Testis (tissue), 3 donors: ENCODE measurements around the gene HADHA. TPM values are rescaled to one million over a fixed set of nuclear protein-coding genes. Genes with fewer than 3 reads are reported as not detected.

ENCODE experiments used
- DNase-seq: peaks from one replicate; pipeline ENCODE4 v3.0.0-alpha.2; 2019
- H3K27ac ChIP-seq, 2 donors: fragments of 200-600 bp; sonication (generic); one replicate each; pipeline ENCODE4 v1.5.1; 2019
- H3K27me3 ChIP-seq: fragments of 200-600 bp; sonication (generic); one replicate; pipeline ENCODE4 v1.5.1; 2019
- H3K36me3 ChIP-seq: fragments of 200-600 bp; sonication (generic); one replicate; pipeline ENCODE4 v1.5.1; 2017; ENCODE audit warnings: low read depth; ENCODE audit errors: missing control alignments
- H3K4me1 ChIP-seq: fragments of 200-600 bp; sonication (generic); one replicate; pipeline ENCODE4 v1.5.1; 2019
- H3K4me3 ChIP-seq, 2 donors: fragments of 200-600 bp; sonication (generic); one replicate each; pipeline ENCODE4 v1.5.1; 2017 to 2019
- H3K9me3 ChIP-seq: fragments of 200-600 bp; sonication (generic); one replicate; pipeline ENCODE4 v1.5.1; 2017
- POLR2A ChIP-seq: fragments of 450-650 bp; IDR thresholded peaks from one replicate; pipeline ENCODE4 v1.6.1; 2017; ENCODE audit warnings: antibody characterized with exemption, mild to moderate bottlenecking, moderate library complexity
- WGBS, 2 donors: methylation state at CpG; one replicate each; pipeline ENCODE4 v1.1.5; 2018; 5-methylcytosine and 5-hydroxymethylcytosine counted together
- intact Hi-C: fragments of 100-400 bp; cut with DNase I; formaldehyde crosslinking; loops from one replicate; pipeline ENCODE4 v1.15.1; 2023; ENCODE audit warnings: low total_unique reads
- polyA plus RNA-seq: library from polyadenylated mRNA; stranded (reverse); fragments of 350-450 nt; fragmentation: Illumina TruSeq; extraction: RNeasy Lipid Tissue Mini Kit (QIAGEN cat#74804); gene quantifications from one replicate; pipeline ENCODE4 v1.2.3, GENCODE V29; 2014; ENCODE audit warnings: low read depth, low replicate concordance; ENCODE audit not compliant: insufficient read depth
- total RNA-seq, 2 donors: library from RNA; depleted of rRNA; stranded (reverse); fragments of >200 nt; gene quantifications; one replicate each; pipeline ENCODE4 v1.2.3, GENCODE V29; 2016
- TF ChIP-seq, protein P1 (sequence below), 3 experiments: fragments of 450-650 bp in 2 of 3; fragments of 200-600 bp in 1 of 3; sonication (generic) in 1 of 3; IDR thresholded peaks; one replicate each; pipeline ENCODE4 v1.5.1; 2016 to 2019; ENCODE audit warnings: antibody characterized with exemption in 3 of 3, mild to moderate bottlenecking in 2 of 3, moderate library complexity in 1 of 3

HADHA gene
- total and polyA plus RNA-seq, 3 donors from 2014 or later = 93.7 to 161 (median 98.8) TPM

DNA sequence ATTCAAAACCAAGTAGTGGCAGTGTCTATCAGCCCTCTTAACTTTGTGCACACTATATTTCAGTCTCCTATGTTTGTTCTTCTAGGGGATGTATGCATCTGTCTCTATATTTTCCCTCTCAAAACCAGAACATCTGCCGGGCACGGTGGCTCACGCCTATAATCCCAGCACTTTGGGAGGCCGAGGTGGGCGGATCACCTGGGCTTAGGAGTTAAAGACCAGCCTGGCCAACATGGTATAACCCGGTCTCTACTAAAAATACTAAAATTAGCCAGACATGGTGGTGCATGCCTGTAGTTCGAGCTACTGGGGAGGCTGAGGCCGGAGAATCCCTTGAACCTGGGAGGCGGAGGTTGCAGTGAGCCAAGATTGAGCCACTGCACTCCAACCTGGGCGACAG lies 81.5 kb downstream of the HADHA start:
- intact Hi-C loops = no loop called here
- H3K27ac ChIP-seq = no peak overlapping the region
- no peaks in the 10 kb centered on the region for H3K9me3 ChIP-seq
- DNase-seq = no peak
- H3K4me3 ChIP-seq = no peak overlapping the region
- 92 to 94% methylated on average over 10 of the region's 10 CpGs for WGBS, 2 donors
- H3K4me1 ChIP-seq = no peaks in the 10 kb centered on the region
- TF ChIP-seq, protein P1, sequence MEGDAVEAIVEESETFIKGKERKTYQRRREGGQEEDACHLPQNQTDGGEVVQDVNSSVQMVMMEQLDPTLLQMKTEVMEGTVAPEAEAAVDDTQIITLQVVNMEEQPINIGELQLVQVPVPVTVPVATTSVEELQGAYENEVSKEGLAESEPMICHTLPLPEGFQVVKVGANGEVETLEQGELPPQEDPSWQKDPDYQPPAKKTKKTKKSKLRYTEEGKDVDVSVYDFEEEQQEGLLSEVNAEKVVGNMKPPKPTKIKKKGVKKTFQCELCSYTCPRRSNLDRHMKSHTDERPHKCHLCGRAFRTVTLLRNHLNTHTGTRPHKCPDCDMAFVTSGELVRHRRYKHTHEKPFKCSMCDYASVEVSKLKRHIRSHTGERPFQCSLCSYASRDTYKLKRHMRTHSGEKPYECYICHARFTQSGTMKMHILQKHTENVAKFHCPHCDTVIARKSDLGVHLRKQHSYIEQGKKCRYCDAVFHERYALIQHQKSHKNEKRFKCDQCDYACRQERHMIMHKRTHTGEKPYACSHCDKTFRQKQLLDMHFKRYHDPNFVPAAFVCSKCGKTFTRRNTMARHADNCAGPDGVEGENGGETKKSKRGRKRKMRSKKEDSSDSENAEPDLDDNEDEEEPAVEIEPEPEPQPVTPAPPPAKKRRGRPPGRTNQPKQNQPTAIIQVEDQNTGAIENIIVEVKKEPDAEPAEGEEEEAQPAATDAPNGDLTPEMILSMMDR (IDR thresholded peaks at IDR 0.05) = no peak
- no peak for TF ChIP-seq POLR2A
- no peaks in the 10 kb centered on the region for H3K27me3 ChIP-seq
- H3K36me3 ChIP-seq = no peaks in the 10 kb centered on the region

DNA sequence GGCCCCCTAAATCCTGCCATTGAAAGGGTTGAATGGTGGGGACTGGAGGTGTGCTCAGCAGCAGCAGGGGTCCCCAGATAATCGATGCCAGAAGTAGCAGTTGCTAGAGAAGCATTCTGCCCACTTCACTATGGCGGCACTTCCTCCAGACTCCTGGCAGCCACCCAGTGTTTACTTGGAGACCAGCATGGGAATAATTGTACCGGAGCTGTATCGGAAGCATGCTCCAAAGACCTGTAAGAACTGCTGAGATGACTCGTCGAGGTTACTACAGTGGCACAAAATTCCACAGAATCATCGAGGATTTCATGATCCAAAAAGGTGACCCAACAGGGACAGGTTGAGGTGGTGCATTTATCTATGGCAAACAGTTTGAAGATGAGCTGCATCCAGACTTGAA lies 82.5 kb downstream of the HADHA start:
- no peak for TF ChIP-seq POLR2A
- TF ChIP-seq, protein P1 (IDR thresholded peaks at IDR 0.05) = no peak
- no peaks in the 10 kb centered on the region for H3K9me3 ChIP-seq
- H3K4me1 ChIP-seq = no peaks in the 10 kb centered on the region
- no peak overlapping the region for H3K27ac ChIP-seq
- H3K4me3 ChIP-seq = no peak overlapping the region
- 93 to 94% methylated on average over 7 of the region's 7 CpGs for WGBS, 2 donors
- no peaks in the 10 kb centered on the region for H3K36me3 ChIP-seq
- H3K27me3 ChIP-seq = no peaks in the 10 kb centered on the region
- intact Hi-C loops = no loop called here
- DNase-seq = no peak

DNA sequence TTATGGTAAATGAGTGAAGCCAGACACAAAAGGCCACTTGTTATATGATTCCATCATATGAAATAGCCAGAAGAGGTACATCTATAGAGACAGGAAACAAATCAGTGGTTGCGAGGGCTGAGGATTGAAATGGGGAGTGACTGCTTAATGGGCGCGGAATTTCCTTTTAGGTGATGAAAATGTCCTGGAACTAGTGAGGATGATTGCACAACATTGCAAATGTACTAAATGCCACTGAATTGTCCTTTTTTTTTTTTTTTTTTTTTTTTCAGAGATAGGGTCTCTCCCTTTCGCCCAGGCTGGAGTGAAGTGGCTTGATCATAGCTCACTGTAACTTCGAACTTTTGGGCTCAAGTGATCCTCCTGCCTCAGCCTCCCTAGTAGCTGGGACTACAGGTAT lies 86.9 kb downstream of the HADHA start:
- Histone ChIP-seq H3K27ac (no peak overlapping the region), H3K4me1 (no peaks in the 10 kb centered on the region), H3K36me3 (no peaks in the 10 kb centered on the region), H3K27me3 (no peaks in the 10 kb centered on the region), H3K4me3 (no peak overlapping the region), H3K9me3 (no peaks in the 10 kb centered on the region)
- no peak for TF ChIP-seq POLR2A
- TF ChIP-seq, protein P1 (IDR thresholded peaks at IDR 0.05) = no peak
- no peak for DNase-seq
- intact Hi-C loops = no loop called here
- 92 to 96% methylated on average over 5 of the region's 5 CpGs for WGBS, 2 donors

DNA sequence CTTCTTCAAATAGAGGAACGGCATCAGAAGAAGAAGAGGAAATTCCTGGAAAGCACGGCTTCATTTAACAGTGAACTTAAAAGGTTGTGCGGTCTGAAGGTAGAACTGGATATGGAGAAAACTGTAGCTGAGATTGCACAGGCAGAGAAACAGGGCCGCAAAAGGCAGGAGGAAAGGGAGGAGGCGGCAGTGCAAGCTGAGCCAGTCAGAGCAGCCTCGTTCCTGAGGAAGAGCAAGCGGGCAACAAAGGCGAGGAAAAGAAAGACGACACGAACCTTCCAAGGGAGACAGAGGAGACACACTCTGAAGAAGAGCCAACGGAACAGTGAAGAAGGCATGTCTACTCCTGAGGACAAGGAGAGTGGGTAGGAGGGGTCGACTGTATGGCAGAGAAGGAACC lies 94.2 kb downstream of the HADHA start:
- H3K36me3 ChIP-seq = no peaks in the 10 kb centered on the region
- TF ChIP-seq, protein P1 (IDR thresholded peaks at IDR 0.05) = no peak
- no peak for TF ChIP-seq POLR2A
- no peak overlapping the region for H3K4me3 ChIP-seq
- no peaks in the 10 kb centered on the region for H3K27me3 ChIP-seq
- intact Hi-C loops = no loop called here
- DNase-seq = no peak
- H3K4me1 ChIP-seq = no peaks in the 10 kb centered on the region
- no peak overlapping the region for H3K27ac ChIP-seq
- WGBS, 2 donors = 63 to 64% methylated on average over 12 of the region's 12 CpGs
- H3K9me3 ChIP-seq = no peaks in the 10 kb centered on the region

DNA sequence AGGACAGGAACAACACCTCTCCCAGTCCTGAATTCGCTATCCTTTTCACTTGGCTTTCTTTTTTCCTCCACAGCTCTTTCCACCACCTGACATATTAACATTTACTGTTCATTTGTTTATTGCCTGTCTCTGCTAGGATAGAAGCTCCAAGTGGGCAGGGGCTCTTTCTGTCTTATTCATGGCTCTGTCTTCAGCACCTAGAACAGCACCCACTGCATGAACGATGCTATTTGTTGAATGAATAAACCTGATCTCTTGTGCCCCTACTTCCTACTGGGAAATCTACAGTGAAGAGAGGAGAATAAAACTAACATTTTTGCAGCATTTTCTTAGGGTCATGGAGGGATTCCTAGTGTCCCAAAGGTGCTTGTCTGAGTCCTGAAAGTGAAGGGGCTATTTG lies 95.9 kb downstream of the HADHA start:
- intact Hi-C loops = loop anchor here (10.0 kb wide), 1 partner anchor 154 kb away; no protein-coding TSS in a partner anchor
- 45 to 46% methylated on average over 2 of the region's 2 CpGs for WGBS, 2 donors
- Histone ChIP-seq H3K4me3 (no peak overlapping the region), H3K36me3 (no peaks in the 10 kb centered on the region), H3K27ac (no peak overlapping the region), H3K9me3 (no peaks in the 10 kb centered on the region), H3K4me1 (no peaks in the 10 kb centered on the region), H3K27me3 (no peaks in the 10 kb centered on the region)
- DNase-seq = no peak
- TF ChIP-seq, protein P1 (IDR thresholded peaks at IDR 0.05) = no peak
- no peak for TF ChIP-seq POLR2A
